Right hindlimb (tissue), 1 donor: Measurements from ENCODE around the gene HBM.
"Not testable (repeated sequence)": the region's sequence is repeated elsewhere in the genome, so short reads cannot be mapped to it uniquely, and the experiment has no call there.

Experiments used
- DNase-seq: peaks from one replicate; pipeline ENCODE4 v3.0.0-alpha.2; 2018

The HBM gene

DNA sequence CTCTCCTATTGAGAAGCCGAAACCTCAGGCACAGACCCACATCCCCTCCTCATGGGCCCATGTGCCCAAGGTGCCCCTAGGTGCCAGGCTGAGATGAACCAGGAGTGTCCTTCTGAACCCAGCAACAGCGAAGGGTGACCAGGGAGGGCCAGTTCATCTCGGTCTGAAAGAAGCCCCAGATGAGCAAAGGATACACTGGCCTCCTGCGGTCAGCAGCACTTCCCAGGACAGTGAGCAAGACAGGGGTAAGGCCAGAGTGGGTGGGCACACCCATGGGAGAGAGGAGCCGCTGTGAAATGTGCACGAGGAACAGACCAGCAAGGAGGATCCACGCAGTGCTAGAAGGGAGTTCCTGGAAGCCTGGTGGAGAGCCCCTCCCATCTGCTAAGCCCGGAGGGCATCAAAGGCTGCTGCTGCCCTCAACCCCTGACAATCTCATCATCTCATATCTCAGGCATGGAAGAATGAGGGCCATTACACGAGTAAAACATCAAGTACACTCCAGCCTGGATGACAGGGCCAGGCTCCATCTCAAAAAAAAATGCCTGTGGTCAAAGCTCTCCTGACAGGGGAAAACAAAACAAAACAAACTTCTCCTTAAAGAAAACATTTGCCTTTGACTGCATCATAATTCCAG, 16.6 kb upstream of the HBM start:
- no peak for DNase-seq

DNA sequence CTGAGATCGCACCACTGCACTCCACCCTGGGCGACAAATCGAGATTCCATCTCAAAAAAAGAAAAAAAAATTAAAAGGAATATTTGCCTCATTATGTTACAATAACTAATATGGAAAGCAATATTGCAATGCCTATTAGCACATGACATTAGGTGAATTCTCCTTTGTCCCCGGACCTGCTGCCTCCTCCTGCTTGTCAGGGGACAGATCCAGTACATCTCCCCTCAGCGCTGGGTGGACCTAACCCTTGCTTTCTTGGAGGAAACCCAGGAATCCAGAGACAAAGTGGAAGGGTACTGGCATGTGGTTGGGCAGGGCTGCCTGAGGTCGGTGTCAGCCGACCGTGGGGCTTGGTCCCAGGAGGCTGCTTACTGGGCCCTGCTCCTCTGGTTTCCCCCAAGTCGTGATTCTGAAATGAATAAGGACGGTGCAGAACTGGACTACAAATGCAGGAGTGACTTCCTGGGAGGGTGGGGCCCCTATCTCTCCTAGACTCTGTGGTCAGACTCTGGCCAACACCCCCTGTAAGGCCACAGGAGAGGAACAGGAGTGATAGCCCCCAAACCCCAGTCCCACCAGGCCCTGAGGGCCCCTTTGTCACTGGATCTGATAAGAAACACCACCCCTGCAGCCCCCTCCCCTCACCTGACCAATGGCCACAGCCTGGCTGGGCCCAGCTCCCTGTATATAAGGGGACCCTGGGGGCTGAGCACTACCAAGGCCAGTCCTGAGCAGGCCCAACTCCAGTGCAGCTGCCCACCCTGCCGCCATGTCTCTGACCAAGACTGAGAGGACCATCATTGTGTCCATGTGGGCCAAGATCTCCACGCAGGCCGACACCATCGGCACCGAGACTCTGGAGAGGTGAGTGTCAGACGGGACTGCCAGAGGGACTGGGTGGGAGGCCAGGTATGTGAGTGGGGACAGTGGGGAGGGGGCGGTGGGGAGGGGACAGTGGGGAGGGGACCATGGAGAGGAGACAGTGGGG, 13.3 kb upstream of the HBM start, which contains the start of gene HBZ:
HBZ (plus strand) TSS at position 504 of the 988 bp plus-strand sequence; CDS start at position 770, 266 bp downstream.
- no peak for DNase-seq

DNA sequence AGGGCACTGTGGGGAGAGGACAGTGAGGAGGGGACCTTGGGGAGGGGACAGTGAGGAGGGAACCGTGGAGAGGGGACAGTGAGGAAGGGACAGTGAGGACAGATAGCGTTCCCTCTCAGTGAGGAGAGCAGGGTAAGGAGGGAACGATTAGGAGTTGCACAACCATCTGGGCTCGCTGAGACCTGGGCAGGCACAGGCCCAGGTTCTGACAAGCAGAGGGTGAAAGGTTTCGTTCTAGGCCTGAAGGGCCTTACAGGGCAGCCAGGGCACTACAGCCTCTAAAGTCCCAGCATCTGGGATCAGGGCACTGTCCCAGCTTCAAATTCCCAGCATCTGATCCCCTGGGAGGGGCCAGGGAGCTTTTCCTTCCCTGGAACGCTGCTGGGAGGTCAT, 12.7 kb upstream of the HBM start:
- not testable (repeated sequence) for DNase-seq

DNA sequence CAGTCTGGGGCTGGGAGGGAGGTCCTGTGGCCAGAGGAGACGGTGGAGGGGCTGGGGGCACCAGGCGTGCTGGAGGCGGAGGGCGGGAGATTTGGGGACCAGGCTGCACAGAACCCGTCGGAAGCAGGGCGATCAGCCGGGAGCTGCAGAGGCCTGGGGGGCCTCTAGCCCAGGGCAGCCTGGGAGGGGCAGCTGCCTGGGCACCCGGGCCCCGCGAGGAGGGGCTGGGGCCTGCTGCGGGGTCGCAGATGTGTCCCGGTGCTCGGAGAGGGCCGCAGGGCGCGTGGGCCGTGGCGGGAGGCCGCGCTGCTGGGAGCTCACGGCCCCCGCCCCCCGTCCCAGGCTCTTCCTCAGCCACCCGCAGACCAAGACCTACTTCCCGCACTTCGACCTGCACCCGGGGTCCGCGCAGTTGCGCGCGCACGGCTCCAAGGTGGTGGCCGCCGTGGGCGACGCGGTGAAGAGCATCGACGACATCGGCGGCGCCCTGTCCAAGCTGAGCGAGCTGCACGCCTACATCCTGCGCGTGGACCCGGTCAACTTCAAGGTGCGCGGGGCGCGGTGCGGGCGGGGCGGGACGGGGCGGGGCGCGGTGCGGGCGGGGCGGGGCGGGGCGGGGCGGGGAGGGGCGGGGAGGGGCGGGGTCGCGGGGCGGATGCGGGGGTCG, 12.1 kb upstream of the HBM start:
- DNase-seq: not testable (repeated sequence)

DNA sequence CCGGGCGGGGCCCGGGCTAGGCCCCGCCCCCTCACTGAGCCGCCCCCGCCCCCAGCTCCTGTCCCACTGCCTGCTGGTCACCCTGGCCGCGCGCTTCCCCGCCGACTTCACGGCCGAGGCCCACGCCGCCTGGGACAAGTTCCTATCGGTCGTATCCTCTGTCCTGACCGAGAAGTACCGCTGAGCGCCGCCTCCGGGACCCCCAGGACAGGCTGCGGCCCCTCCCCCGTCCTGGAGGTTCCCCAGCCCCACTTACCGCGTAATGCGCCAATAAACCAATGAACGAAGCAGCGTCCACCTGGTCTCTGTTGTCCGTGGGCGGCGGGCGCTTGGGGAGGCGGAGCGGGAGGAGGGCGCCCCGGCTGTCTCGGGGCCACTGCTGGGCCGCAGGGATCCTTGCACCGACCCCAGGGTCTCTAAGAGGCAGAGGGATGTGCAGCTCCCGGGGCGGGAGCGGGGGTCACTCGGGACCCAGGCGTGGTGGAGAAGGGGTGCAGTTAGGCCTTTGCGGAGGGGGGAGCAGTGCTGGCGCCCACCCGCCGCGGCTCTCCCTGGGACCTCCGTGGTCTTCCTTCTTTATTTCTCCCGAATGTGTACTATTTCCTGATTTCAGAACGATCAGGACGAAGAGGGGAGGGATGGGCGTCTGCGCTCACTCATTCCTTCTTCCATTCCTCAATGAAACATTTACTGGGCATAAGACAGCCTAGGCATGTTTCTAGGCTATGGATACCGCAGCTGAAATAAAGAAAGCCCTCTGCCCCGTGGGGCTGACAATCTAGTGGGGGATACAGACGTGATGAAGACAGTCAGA, 11.4 kb upstream of the HBM start:
- DNase-seq: peak; percentile 68

DNA sequence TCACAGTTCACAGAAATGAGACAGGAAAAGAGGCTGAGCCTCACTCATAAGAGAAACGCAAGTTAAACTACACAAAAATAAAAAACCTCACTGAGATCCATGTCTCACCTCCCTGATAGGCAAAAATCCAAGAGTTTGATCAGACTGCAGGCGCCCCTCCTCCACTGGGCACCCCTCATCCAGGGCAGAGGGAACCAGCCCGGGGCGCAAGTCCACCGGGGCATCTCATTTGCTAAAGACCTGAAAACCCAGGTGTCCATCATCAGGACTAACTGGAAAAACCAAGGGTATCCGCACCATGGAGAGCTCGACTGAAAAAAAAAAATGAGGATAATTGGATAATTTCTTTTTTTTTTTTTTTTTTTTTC, 10.8 kb upstream of the HBM start:
- no peak for DNase-seq

DNA sequence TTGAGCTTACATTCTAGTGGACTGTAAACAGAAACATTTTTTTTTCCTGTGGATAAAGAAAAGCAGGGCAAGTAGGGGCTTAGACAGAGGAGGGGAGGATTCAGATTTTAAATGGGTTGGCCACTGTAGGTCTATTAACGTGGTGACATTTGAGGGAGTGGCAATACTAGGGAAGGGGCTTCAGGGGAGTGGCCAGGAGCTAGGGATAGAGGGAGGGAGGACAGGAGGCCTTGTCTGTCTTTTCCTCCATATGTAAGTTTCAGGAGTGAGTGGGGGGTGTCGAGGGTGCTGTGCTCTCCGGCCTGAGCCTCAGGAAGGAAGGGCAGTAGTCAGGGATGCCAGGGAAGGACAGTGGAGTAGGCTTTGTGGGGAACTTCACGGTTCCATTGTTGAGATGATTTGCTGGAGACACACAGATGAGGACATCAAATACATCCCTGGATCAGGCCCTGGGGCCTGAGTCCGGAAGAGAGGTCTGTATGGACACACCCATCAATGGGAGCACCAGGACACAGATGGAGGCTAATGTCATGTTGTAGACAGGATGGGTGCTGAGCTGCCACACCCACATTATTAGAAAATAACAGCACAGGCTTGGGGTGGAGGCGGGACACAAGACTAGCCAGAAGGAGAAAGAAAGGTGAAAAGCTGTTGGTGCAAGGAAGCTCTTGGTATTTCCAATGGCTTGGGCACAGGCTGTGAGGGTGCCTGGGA, 6.5 kb upstream of the HBM start:
- DNase-seq: no peak

DNA sequence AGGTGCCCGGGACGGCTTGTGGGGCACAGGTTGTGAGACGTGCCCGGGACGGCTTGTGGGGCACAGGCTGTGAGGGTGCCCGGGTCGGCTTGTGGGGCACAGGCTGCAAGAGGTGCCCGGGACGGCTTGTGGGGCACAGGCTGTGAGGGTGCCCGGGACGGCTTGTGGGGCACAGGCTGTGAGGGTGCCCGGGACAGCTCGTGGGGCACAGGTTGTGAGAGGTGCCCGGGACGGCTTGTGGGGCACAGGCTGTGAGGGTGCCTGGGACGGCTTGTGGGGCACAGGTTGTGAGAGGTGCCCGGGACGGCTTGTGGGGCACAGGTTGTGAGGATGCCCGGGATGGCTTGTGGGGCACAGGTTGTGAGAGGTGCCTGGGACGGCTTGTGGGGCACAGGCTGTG, 5.5 kb upstream of the HBM start:
- DNase-seq: not testable (repeated sequence)

DNA sequence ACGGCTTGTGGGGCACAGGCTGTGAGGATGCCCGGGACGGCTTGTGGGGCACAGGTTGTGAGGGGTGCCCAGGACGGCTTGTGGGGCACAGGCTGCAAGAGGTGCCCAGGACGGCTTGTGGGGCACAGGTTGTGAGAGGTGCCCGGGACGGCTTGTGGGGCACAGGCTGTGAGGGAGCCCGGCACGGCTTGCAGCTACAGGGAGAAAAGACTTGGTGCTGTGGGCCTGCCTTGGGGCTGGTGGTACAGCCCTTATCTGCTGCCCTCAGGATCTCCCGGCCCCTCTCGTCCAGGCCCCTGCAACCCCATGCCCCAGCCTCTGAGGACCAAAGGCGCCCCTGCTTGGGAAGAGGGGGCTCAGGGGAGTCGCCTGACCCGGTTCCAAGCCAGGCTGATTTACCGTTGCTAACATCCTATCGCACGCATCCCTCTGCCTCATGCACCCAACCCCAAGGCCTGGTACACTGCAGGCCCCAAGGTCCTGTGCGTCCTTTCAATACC, 5.0 kb upstream of the HBM start:
- DNase-seq: no peak

DNA sequence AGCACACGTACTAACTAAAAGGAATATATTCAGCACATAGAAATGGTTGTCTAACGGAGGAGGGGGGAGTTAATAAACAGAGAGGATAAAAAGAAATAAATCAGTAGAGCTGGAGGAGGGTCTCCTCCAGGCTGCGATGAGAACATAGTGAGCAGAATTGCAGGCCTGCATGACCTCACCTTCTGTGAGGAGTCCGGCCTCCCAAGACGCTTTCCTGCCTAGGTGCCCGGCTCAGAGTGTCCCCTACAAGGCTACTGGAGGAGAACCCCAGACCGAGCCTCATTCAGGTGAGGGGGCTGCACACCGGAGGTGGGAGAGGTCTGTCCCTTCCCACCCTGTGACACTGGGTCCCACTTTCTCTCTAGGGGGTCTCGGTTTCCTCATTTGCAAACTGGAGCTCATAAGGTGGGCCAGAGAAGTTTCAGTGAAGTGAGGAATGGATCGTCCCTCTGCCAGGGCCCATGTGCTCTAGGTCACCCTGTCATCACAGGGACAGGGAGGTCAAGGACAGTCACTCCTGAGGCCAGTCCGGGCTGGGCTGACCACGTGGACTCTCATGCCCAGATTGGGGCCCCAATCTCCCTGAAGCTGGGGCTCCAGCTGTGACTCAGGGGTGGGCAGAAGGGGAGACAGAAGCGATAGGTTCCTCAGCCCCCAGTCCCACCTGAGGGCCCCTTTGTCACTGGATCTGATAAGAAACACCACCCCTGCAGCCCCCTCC, 3.3 kb upstream of the HBM start:
- no peak for DNase-seq

DNA sequence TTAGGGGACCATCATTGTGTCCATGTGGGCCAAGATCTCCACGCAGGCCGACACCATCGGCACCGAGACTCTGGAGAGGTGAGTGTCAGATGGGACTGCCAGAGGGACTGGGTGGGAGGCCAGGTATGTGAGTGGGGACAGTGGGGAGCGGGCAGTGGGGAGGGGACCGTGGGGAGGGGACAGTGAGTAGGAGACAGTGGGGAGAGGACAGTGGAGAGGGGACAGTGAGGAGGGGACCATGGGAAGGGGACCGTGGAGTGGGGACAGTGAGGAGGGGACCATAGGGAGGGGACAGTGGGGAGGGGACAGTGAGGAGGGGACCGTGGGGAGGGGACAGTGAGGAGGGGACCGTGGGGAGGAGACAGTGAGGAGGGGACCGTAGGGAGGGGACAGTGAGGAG, 2.6 kb upstream of the HBM start:
- not testable (repeated sequence) for DNase-seq

DNA sequence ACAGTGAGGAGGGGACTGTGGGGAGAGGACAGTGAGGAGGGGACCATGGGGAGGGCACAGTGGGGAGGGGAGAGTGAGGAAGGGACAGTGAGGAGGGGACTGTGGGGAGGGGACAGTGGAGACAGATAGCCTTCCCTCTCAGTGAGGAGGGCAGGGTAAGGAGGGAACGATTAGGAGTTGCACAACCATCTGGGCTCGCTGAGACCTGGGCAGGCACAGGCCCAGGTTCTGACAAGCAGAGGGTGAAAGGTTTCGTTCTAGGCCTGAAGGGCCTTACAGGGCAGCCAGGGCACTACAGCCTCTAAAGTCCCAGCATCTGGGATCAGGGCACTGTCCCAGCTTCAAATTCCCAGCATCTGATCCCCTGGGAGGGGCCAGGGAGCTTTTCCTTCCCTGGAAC, 2.1 kb upstream of the HBM start:
- not testable (repeated sequence) for DNase-seq

DNA sequence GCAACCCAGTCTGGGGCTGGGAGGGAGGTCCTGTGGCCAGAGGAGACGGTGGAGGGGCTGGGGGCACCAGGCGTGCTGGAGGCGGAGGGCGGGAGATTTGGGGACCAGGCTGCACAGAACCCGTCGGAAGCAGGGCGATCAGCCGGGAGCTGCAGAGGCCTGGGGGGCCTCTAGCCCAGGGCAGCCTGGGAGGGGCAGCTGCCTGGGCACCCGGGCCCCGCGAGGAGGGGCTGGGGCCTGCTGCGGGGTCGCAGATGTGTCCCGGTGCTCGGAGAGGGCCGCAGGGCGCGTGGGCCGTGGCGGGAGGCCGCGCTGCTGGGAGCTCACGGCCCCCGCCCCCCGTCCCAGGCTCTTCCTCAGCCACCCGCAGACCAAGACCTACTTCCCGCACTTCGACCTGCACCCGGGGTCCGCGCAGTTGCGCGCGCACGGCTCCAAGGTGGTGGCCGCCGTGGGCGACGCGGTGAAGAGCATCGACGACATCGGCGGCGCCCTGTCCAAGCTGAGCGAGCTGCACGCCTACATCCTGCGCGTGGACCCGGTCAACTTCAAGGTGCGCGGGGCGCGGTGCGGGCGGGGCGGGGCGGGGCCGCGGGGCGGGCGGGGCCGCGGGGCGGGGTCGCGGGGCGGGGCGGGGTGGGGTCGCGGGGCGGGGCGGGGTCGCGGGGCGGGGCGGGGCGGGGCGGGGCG, 1.5 kb upstream of the HBM start:
- not testable (repeated sequence) for DNase-seq

DNA sequence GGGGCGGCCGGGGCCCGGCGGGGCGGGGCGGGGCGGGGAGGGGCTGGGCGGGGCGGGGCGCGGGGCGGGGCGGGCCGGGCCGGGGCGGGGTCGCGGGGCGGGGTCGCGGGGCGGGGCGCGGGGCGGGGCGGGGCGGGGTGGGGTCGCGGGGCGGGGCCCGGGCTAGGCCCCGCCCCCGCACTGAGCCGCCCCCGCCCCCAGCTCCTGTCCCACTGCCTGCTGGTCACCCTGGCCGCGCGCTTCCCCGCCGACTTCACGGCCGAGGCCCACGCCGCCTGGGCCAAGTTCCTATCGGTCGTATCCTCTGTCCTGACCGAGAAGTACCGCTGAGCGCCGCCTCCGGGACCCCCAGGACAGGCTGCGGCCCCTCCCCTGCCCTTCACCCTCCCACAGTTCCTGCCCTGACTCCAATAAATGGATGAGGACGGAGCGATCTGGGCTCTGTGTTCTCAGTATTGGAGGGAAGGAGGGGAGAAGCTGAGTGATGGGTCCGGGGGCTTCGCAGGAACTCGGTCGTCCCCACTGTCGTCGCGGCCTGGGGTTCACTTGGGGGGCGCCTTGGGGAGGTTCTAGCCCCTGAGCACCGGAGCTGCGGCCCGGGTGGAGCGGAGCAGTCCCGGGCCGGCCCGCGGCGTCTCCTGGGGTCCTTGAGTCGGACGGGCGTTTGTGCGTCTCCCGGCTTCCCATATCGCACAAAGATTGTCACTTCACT, 795 bp upstream of the HBM start:
- DNase-seq: no peak

DNA sequence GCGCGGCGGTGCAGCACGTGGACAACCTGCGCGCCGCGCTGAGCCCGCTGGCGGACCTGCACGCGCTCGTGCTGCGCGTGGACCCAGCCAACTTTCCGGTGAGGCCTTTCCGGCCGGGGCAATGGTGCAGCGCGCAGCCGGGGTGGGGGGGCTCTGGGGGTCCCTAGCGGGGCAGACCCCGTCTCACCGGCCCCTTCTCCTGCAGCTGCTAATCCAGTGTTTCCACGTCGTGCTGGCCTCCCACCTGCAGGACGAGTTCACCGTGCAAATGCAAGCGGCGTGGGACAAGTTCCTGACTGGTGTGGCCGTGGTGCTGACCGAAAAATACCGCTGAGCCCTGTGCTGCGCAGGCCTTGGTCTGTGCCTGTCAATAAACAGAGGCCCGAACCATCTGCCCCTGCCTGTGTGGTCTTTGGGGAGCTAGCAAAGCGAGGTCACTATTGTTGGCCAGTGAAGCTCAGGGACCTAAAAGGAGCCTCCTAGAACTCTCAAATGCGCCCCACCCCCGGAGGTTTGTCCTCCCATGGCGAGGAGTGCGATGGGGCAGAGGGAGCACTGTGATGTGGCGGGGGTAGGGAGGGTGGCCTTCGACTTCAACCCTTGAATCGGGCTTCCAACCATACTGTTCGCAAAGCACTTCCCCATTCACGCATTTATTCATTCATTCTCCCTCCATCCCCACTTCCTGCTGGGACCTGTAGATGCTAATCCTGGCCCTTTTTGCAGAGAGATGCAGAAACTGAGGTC, 770 bp downstream of the HBM start:
- DNase-seq: no peak

DNA sequence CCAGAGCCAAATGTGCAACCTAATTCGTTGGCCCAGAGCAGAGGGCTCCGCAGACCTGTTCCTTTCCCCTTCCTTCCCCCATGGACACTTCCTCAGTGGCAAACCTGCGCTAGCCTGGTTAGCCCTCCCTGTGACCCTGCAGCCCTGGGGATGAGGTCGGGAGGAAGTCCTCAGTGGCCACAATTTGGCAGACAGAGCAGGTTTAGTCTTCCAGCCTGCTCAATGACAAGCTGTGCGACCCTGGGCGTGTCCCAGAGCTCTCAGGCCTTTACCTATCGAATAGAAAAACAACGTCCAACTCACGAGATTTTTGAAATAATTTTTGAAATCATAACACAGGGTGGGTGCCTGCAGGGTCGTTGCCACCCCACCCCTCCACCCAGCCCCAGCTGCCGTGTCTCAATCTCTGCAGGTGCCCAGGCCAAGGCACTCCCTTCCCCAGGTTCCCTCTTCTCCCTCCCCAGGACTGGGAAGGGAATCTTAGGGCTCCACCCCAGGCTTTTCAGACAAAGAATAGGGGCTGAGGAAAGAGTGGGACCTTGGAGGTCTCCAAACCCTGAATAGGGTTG, 1.4 kb downstream of the HBM start:
- DNase-seq: no peak

DNA sequence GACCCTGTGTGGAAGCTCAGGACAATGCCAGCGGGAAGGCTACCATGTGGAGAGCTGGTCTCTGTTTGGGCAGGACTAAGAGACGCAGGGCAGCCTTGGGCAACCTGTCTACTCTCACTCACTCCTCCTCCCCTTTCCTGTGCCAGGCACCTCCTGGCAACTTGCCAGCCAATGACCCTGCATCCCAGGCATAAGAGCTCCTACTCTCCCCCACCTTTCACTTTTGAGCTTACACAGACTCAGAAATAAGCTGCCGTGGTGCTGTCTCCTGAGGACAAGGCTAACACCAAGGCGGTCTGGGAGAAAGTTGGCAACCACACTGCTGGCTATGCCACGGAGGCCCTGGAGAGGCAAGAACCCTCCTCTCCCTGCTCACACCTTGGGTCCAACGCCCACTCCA, 2.6 kb downstream of the HBM start:
- DNase-seq: no peak

DNA sequence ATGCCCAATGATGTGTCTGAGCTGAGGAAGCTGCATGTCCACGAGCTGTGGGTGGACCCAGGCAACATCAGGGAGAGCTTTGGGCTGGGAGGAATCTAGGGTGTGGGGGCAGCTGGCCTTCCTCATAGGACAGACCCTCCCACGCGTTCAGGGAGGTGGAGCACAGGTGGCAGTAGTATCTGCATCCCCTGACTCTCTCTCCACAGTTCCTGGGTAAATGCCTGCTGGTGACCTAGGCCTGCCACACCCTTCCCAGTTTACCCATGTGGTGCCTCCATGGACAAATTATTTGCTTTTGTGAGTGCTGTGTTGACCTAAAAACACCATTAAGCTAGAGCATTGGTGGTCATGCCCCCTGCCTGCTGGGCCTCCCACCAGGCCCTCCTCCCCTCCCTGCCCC, 3.2 kb downstream of the HBM start:
- DNase-seq: no peak

DNA sequence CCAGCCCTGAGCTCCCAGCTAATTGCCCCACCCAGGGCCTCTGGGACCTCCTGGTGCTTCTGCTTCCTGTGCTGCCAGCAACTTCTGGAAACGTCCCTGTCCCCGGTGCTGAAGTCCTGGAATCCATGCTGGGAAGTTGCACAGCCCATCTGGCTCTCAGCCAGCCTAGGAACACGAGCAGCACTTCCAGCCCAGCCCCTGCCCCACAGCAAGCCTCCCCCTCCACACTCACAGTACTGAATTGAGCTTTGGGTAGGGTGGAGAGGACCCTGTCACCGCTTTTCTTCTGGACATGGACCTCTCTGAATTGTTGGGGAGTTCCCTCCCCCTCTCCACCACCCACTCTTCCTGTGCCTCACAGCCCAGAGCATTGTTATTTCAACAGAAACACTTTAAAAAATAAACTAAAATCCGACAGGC, 4.3 kb downstream of the HBM start:
- peak; percentile 49 for DNase-seq
